GM21360 (cell line): ENCODE results near the gene DNAJC10.
"Not testable (repeated sequence)": the region's sequence is repeated elsewhere in the genome, so short reads cannot be mapped to it uniquely, and the experiment has no call there.

Source experiments
- ATAC-seq: cut with Tn5 transposase; IDR thresholded peaks from one replicate; pipeline ENCODE4 v1.9.1; 2021; ENCODE audit warnings: mild to moderate bottlenecking, moderate library complexity; ENCODE audit not compliant: unreplicated experiment

DNAJC10 gene

DNA sequence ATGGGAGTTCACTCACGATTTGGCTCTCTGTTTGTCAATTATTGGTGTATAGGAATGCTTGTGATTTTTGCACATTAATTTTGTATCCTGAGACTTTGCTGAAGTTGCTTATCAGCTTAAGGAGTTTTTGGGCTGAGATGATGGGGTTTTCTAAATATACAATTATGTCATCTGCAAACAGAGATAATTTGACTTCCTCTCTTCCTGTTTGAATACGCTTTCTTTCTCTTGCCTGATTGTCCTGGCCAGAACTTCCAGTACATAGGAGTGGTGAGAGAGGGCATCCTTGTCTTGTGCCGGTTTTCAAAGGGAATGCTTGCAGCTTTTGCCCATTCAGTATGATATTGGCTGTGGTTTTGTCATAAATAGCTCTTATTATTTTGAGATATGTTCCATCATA lies 66.6 kb downstream of the DNAJC10 start:
- ATAC-seq, result not testable (repeated sequence)

DNA sequence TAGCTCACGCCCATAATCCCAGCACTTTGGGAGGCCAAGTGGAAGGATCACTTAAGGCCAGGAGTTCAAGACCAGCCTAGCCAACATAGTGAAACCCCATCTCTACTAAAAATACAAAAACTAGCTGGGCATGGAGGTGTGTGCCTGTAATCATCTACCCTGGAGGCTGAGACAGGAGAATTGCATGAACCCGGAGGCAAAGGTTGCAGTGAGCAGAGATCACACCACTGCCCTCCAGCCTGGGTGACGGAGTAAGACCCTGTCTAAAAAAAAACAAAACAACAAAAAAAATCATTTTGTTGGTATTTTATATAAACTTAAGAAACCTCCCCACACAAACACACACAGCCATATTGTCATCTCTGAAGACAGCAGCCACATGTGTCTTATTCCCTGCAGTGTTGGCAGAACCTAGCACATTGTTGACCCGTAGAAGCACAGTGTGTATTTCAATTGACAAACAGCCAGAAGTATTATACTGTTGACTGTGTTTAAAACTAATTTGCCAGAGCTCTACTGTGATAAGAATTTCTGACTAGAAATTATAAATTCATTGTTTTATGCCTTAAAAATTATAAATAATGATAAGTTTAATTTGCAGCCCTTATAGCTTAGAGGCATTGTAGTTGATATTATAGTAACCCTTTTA lies 68.1 kb downstream of the DNAJC10 start:
- ATAC-seq, result no peak

DNA sequence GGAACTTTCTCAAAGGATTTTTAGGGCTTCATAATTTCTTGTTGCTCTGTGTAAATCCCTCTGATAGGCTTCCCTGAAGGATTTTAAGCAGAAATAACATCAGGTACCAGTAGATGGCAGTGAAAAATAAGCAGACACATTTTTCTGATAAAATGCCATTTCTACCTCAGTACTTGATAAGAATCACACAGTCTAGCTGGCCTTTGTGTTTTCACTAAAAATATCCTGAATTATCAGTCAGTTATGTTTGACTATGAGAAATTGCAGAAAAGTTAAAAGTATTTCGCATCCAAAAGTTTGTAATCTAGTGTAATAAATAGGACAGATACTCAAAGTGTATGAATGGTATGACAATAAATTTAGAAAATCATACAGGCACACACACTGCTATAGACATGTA lies 68.7 kb downstream of the DNAJC10 start:
- ATAC-seq, result no peak

DNA sequence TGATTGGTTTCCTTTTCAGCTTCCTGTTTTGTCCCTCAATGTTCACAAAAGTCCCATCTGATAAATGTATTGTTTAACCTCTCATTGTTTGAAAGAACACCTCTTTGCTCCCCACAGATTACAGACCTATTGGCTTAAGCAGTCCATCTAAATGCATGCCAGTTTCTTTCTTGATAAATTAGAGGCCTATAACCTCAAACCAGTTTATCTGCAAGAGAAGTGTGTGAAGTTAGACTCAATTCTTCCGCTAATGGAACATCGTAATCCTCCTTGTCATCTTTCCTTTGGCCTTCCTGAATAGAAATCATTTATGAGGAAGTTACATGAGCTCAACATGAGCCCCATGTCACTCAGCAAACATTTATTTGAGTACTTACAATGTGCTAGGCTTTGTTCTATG lies 76.4 kb downstream of the DNAJC10 start:
- ATAC-seq, result no peak

DNA sequence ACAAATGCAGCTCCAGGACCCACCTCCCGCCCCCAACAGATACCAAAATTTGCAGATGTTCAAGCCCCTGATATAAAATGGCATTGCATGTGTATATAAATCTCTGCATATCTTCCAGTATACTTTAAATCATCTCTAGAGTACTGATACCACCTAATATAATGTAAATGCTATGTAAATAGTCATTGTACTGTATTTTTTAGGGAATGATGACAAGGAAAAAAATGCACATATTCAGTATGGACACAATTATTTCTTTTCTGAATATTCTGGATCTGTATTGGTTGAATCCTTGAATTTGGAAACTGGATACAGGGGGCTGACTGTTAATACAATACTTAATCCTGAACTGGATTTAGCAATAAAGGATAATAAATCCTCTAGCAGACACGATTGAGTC lies 82.7 kb downstream of the DNAJC10 start:
- no peak for ATAC-seq

GRCh38 chr2:182804128-182804527 lies 88.1 kb downstream of the DNAJC10 start:
- ATAC-seq, result no peak

DNA sequence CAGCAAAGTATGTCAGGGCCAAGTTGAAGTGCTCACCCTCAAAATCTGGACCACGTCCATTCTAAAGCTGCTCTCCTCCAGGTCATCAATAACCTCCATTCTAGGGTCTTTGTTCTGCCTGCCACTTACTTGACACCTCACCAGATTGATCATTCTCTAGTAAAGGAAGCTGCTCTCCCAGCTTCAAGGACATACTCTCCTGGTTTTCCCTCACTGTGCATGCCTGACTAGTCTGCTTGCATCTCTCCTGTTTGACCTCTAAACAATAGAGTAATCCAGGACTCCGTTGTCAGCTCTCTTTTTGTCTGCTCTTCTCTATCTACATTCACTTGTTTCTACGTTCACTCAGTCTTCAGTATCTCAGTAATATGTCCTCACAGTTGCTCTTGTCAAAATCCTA lies 91.3 kb downstream of the DNAJC10 start:
- no peak for ATAC-seq

- no peak for ATAC-seq
Observed at GRCh38 chr2:182810087-182810486, 94.0 kb downstream of the DNAJC10 start.

- ATAC-seq, result no peak
Observed at GRCh38 chr2:182814380-182814779, 98.3 kb downstream of the DNAJC10 start.

DNA sequence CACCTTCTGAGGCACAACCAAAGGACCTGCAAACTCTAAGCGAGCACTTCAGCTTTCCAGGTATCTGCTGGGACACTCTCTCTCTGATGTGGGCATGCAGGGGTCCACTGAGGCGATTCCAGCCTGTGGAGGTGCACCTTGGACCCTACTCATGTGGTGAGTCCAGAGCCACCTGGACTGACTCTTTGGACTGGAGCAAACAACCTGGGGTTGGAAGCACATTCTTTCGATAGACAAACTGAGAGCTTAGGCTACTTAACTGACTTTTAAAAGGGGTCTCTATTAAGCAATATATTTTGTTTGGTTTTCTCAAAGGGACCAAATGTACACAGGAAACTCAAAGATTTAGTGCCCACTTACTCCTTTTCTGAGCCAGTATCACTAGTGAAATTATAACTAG lies 98.7 kb downstream of the DNAJC10 start:
- ATAC-seq, result no peak

GRCh38 chr2:182816866-182817265 lies 100.8 kb downstream of the DNAJC10 start:
- ATAC-seq, result no peak

GRCh38 chr2:182817558-182817957 lies 101.5 kb downstream of the DNAJC10 start:
- no peak for ATAC-seq

- ATAC-seq, result no peak
Observed at GRCh38 chr2:182818501-182818900, 102.4 kb downstream of the DNAJC10 start.

GRCh38 chr2:182818925-182819324 lies 102.9 kb downstream of the DNAJC10 start:
- no peak for ATAC-seq

DNA sequence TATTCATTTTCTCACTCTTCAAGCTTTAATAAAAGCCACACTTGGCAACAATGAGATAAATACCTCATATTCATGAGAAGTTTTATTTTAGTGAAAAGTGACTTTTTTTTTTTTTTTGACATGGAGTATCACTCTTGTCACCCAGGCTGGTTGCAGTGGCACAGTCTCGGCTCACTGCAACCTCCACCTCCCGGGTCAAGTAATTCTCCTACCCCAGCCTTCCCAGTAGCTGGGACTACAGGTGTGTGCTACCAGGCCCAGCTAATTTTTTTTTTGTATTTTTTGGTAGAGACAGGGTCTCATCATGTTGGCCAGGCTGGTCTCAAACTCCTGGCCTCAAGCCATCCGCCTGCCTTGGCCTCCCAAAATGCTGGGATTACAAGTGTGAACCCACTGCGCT lies 103.4 kb downstream of the DNAJC10 start:
- ATAC-seq, result no peak

DNA sequence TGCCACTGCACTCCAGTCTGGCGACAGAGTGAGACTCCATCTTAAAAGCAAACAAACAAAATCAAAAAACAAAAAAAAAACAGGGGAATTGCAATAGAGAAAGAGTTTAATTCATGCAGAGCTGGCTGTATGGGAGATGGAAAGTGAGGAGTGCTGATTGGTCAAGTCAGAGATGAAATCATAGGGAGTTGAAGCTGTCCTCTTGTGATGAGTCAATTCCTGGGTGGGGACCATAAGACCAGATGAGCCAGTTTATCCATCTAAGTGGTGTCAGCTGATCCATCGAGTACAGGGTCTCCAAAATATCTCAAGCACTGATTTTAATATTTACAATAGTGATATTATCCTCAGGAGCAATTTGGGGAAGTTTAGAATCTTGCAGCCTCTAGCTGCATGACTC lies 105.1 kb downstream of the DNAJC10 start:
- ATAC-seq, result no peak

DNA sequence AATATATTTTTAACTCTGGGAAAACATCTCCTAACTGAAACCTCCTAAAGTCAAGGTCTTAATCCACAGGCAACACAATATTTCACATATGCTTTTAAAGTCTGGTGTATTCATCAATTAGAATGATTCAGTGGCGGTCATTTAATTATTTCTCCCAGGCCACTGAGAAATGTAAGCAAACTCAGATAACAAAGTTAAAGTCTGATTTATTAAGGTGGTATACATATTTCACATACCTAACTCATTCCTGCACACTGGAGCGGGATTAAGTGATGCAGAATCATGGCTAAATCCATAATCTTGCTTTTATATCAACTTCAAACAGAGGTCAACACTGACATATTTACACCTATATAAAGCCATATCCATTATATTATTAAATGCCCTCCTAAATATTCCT lies 106.7 kb downstream of the DNAJC10 start:
- no peak for ATAC-seq

DNA sequence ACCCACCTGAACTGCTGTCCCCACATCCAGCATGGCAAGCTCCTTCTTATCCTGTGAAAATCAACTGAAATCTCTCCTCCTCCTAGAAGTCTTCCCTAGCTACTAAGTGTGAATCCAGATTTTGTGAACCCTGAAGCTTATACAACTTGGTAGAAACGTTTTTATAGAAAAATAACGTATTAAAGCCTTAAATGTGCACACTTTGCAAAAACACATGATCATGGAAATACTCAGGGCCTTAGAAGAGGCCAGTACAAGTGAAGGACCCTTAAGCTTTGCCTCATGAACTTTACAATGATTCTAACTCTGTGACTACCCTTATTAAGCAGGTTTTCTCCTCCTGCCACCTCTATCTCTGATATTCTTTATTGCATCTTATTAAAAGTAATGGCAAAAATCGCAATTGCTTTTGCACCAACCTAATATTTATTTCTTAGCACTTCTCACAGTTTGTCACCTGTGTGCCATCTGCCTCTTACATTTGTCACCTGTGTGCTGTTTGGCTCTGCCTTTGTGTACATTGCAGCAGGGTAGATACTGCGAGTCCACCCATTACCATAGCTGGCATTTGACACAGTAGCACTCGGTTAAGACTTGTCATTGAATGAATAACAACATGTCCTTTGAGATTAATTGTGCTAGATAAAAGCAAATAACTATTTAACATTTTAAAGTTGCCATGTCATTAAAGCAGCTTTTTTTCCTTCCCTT lies 108.2 kb downstream of the DNAJC10 start:
- ATAC-seq, result no peak

GRCh38 chr2:182824767-182825158 lies 108.7 kb downstream of the DNAJC10 start:
- no peak for ATAC-seq

- no peak for ATAC-seq
Observed at GRCh38 chr2:182826064-182826463, 110.0 kb downstream of the DNAJC10 start.

DNA sequence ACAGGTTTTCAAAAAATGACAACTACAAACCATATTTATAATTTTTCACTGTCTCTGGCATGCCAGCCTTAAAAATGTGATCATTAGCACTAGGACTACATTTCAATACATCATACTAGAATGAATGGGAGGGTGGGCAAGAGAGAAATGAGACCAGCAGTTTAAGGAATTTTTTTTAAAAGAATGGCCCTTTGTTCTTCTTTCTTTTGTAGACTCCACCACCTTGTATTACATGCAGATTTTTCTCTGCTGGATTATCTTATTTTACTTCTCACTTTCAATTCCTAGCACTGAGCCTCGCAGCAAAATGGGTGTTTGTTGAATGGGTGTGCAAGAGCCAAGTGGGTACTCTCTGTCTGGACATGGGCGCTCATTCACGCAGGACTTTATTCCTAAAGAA lies 110.4 kb downstream of the DNAJC10 start:
- ATAC-seq, result no peak

- no peak for ATAC-seq
Observed at GRCh38 chr2:182827182-182827879, 111.3 kb downstream of the DNAJC10 start.
